Measurements from ENCODE around the gene VEGFA.

Gene VEGFA

DNA sequence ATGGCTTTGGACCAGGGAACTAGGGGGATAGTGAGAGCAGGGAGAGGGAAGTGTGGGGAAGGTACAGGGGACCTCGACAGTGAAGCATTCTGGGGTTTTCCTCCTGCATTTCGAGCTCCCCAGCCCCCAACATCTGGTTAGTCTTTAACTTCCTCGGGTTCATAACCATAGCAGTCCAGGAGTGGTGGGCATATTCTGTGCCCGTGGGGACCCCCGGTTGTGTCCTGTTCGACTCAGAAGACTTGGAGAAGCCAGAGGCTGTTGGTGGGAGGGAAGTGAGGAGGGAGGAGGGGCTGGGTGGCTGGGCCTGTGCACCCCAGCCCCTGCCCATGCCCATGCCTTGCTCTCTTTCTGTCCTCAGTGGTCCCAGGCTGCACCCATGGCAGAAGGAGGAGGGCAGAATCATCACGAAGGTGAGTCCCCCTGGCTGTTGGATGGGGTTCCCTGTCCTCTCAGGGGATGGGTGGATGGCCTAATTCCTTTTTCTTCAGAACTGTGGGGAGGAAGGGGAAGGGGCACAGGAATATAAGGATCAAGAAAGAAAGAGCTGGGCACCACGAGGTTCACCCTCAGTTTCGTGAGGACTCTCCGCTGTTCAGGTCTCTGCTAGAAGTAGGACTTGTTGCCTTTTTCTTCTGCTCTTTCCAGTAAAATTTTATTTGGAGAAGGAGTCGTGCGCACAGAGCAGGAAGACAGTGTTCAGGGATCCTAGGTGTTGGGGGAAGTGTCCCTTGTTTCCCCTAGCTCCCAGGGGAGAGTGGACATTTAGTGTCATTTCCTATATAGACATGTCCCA lies 4.2 kb downstream of the VEGFA start:
- DNase-seq = no peak

- DNase-seq = peak; percentile 67
Observed at GRCh38 chr6:43774776-43775534, 4.9 kb downstream of the VEGFA start.

GRCh38 chr6:43775535-43775885 lies 5.5 kb downstream of the VEGFA start:
- no peak for DNase-seq

- DNase-seq = no peak
Observed at GRCh38 chr6:43776115-43776798, 6.2 kb downstream of the VEGFA start.

GRCh38 chr6:43776799-43777776 lies 7.1 kb downstream of the VEGFA start:
- no peak for DNase-seq

DNA sequence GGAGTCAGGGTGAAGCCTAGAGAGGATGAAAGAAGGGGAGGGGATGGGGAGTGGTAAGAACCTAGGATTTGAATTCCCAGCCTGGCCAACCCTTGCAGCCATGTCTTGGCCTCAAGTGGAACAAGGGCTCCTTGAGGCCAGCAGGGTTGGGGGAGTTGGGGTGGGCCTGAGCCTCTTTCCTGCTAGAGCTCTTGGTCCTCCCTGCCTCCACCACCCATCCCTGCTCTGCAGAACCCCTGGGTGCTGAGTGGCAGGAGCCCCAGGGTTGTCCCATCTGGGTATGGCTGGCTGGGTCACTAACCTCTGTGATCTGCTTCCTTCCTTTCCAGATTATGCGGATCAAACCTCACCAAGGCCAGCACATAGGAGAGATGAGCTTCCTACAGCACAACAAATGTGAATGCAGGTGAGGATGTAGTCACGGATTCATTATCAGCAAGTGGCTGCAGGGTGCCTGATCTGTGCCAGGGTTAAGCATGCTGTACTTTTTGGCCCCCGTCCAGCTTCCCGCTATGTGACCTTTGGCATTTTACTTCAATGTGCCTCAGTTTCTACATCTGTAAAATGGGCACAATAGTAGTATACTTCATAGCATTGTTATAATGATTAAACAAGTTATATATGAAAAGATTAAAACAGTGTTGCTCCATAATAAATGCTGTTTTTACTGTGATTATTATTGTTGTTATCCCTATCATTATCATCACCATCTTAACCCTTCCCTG lies 8.3 kb downstream of the VEGFA start:
- no peak for DNase-seq

GRCh38 chr6:43778976-43779851 lies 9.2 kb downstream of the VEGFA start:
- no peak for DNase-seq

DNA sequence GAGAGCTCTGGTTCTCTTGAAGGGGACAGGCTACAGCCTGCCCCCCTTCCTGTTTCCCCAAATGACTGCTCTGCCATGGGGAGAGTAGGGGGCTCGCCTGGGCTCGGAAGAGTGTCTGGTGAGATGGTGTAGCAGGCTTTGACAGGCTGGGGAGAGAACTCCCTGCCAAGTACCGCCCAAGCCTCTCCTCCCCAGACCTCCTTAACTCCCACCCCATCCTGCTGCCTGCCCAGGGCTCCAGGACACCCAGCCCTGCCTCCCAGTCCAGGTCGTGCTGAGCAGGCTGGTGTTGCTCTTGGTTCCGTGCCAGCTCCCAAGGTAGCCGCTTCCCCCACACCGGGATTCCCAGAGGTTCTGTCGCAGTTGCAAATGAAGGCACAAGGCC lies 9.8 kb downstream of the VEGFA start:
- DNase-seq = no peak

DNA sequence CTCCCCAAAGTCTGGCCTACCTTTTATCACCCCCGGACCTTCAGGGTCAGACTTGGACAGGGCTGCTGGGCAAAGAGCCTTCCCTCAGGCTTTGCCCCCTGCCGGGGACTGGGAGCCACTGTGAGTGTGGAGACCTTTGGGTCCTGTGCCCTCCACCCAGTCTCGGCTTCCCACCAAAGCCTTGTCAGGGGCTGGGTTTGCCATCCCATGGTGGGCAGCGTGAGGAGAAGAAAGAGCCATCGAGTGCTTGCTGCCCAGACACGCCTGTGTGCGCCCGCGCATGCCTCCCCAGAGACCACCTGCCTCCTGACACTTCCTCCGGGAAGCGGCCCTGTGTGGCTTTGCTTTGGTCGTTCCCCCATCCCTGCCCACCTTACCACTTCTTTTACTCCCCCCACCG lies 10.3 kb downstream of the VEGFA start:
- no peak for DNase-seq

GRCh38 chr6:43780941-43781928 lies 11.2 kb downstream of the VEGFA start:
- DNase-seq = no peak

DNA sequence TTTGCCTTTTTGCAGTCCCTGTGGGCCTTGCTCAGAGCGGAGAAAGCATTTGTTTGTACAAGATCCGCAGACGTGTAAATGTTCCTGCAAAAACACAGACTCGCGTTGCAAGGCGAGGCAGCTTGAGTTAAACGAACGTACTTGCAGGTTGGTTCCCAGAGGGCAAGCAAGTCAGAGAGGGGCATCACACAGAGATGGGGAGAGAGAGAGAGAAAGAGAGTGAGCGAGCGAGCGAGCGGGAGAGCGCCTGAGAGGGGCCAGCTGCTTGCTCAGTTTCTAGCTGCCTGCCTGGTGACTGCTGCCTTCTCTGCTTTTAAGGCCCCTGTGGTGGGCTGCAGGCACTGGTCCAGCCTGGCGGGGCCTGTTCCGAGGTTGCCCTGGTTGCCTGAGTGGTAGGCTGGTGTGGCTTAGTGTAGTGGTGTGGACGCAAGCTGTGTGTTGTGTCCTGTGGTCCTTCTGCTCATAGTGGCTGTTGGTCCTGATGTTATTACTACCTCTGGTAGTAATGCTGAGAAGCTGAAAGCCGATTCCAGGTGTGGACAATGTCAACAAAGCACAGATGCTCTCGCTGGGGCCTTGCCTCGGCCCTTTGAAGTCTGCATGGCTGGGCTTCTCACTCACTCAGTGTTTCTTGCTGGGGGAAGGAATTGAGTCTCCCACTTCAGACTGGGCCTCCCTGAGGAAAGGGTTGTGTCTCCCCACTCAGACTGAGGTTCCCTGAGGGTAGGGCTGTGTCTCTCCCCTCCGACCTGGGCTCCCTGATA lies 12.1 kb downstream of the VEGFA start:
- no peak for DNase-seq

GRCh38 chr6:43782764-43783513 lies 12.9 kb downstream of the VEGFA start:
- DNase-seq = no peak

- no peak for DNase-seq
Observed at GRCh38 chr6:43784049-43784855, 14.2 kb downstream of the VEGFA start.

DNA sequence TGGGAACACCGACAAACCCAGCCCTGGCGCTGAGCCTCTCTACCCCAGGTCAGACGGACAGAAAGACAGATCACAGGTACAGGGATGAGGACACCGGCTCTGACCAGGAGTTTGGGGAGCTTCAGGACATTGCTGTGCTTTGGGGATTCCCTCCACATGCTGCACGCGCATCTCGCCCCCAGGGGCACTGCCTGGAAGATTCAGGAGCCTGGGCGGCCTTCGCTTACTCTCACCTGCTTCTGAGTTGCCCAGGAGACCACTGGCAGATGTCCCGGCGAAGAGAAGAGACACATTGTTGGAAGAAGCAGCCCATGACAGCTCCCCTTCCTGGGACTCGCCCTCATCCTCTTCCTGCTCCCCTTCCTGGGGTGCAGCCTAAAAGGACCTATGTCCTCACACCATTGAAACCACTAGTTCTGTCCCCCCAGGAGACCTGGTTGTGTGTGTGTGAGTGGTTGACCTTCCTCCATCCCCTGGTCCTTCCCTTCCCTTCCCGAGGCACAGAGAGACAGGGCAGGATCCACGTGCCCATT lies 15.3 kb downstream of the VEGFA start:
- no peak for DNase-seq

DNA sequence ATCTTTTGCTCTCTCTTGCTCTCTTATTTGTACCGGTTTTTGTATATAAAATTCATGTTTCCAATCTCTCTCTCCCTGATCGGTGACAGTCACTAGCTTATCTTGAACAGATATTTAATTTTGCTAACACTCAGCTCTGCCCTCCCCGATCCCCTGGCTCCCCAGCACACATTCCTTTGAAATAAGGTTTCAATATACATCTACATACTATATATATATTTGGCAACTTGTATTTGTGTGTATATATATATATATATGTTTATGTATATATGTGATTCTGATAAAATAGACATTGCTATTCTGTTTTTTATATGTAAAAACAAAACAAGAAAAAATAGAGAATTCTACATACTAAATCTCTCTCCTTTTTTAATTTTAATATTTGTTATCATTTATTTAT lies 15.9 kb downstream of the VEGFA start:
- no peak for DNase-seq

GRCh38 chr6:43786664-43787329 lies 16.8 kb downstream of the VEGFA start:
- DNase-seq = no peak

Measured in activated naive CD4-positive, alpha-beta T cell treated with anti-CD3 and anti-CD28 coated beads, Interleukin-2, amount 50 U/mL, for 16 hours (primary cell).